ENCODE measurements around the gene P3H1.
A peak's percentile ranks its signal among the peaks of the same experiment; 100 is the strongest.

Gene P3H1

GRCh38 chr1:42743317-42744147 lies 23.3 kb downstream of the P3H1 start:
- no peak for DNase-seq (ENCODE audit: low spot score)

GRCh38 chr1:42742617-42743316 lies 24.1 kb downstream of the P3H1 start:
- DNase-seq (ENCODE audit: low spot score) = no peak

GRCh38 chr1:42742141-42742540 lies 24.7 kb downstream of the P3H1 start:
- no peak for DNase-seq (ENCODE audit: low spot score)

- no peak for DNase-seq (ENCODE audit: low spot score)
These were observed 25.1 kb downstream of the P3H1 start for GRCh38 chr1:42741706-42742105.

- DNase-seq (ENCODE audit: low spot score) = no peak
These were observed 25.8 kb downstream of the P3H1 start for GRCh38 chr1:42740851-42741580.

- no peak for DNase-seq (ENCODE audit: low spot score)
These were observed 26.8 kb downstream of the P3H1 start, which contains the start of gene CLDN19 for GRCh38 chr1:42739753-42740700. TSS of gene CLDN19 (minus strand) at chr1:42740236. CDS start at chr1:42740063, 173 bp downstream.

- no peak for DNase-seq (ENCODE audit: low spot score)
These were observed 28.1 kb downstream of the P3H1 start for GRCh38 chr1:42738678-42739226.

- no peak for DNase-seq (ENCODE audit: low spot score)
These were observed 28.7 kb downstream of the P3H1 start for GRCh38 chr1:42737986-42738677.

GRCh38 chr1:42737257-42737656 lies 29.6 kb downstream of the P3H1 start:
- DNase-seq (ENCODE audit: low spot score) = peak; percentile 5

GRCh38 chr1:42736571-42737200 lies 30.1 kb downstream of the P3H1 start:
- no peak for DNase-seq (ENCODE audit: low spot score)

- no peak for DNase-seq (ENCODE audit: low spot score)
These were observed 30.7 kb downstream of the P3H1 start for GRCh38 chr1:42736152-42736551.

GRCh38 chr1:42735477-42736105 lies 31.2 kb downstream of the P3H1 start:
- DNase-seq (ENCODE audit: low spot score) = no peak

GRCh38 chr1:42735056-42735455 lies 31.8 kb downstream of the P3H1 start:
- no peak for DNase-seq (ENCODE audit: low spot score)

GRCh38 chr1:42734201-42735035 lies 32.4 kb downstream of the P3H1 start:
- no peak for DNase-seq (ENCODE audit: low spot score)

- no peak for DNase-seq (ENCODE audit: low spot score)
These were observed 33.2 kb downstream of the P3H1 start for GRCh38 chr1:42733415-42734200.

GRCh38 chr1:42732126-42732680 lies 34.6 kb downstream of the P3H1 start:
- no peak for DNase-seq (ENCODE audit: low spot score)

- no peak for DNase-seq (ENCODE audit: low spot score)
These were observed 35.2 kb downstream of the P3H1 start for GRCh38 chr1:42731585-42731984.

- DNase-seq (ENCODE audit: low spot score) = peak; percentile 37
These were observed 35.8 kb downstream of the P3H1 start for GRCh38 chr1:42730988-42731387.

Measured in CD4-positive, alpha-beta T cell treated with Interleukin-2 at 100 ng/mL for 4 hours (primary cell).